GM12878 (cell line): ENCODE data around the gene LARP4B. TPM values are rescaled to one million over a fixed set of nuclear protein-coding genes. Genes with fewer than 3 reads are reported as not detected.

Source experiments
- ATAC-seq: fragments of 200-7000 bp; cut with Tn5 transposase; 3 replicates; pipeline ENCODE4 v1.9.1; 2020; ENCODE audit warnings: mild to moderate bottlenecking, moderate library complexity
- BruUV-seq: library from RNA; stranded (reverse); fragments of 400-500 nt; replicated peaks from 2 replicates; lab custom pipeline; 2021; lab: Mats Ljungman, UMichigan
- CTCF ChIA-PET: fragments of 300-600 bp; sonication (Branson Sonifier 250); formaldehyde crosslinking; extraction: SDS; loops from one replicate; lab custom pipeline; 2021; ENCODE audit warnings: inconsistent platforms; lab: Yijun Ruan, JAX
- POLR2A ChIA-PET: fragments of 350-600 bp; formaldehyde crosslinking; extraction: SDS; loops from one replicate; lab custom pipeline; 2021; ENCODE audit warnings: inconsistent platforms; lab: Charles Lee
- RAD21 ChIA-PET: fragments of 300-600 bp; sonication (Branson Sonifier 250); formaldehyde crosslinking; loops from one replicate; lab custom pipeline; 2023; ENCODE audit warnings: antibody characterized with exemption; ENCODE audit not compliant: unreplicated experiment; lab: Charles Lee
- SMC1A ChIA-PET: fragments of 300-600 bp; sonication (Branson Sonifier 250); formaldehyde crosslinking; loops from one replicate; lab custom pipeline; 2023; ENCODE audit not compliant: unreplicated experiment, uncharacterized antibody; lab: Charles Lee
- DNase-seq: peaks from one replicate; pipeline ENCODE4 v3.0.0-alpha.2; 2011; ENCODE audit warnings: low read depth, low spot score
- FAIRE-seq: peaks from 3 replicates; lab custom pipeline; 2011; peaks lifted over from hg19 to GRCh38; lab: Jason Lieb, UNC
- H2AFZ ChIP-seq: 2 replicates; pipeline ENCODE4 v1.6.0; 2011; ENCODE audit warnings: low read depth, low read length, control low read depth; ENCODE audit not compliant: control insufficient read depth
- H3K27ac ChIP-seq: 2 replicates; pipeline ENCODE4 v1.5.1; 2011; ENCODE audit warnings: control low read depth; ENCODE audit not compliant: control insufficient read depth, insufficient read depth
- H3K27me3 ChIP-seq, 2 experiments: replicated peaks in 1 of 2; 2 replicates each; pipeline versions ENCODE4 v1.6.0 to v1.6.1; 2011; ENCODE audit warnings: low read length in 1 of 2; ENCODE audit not compliant: control insufficient read depth in 2 of 2, insufficient read depth in 2 of 2
- H3K36me3 ChIP-seq, 2 experiments: 2 replicates each; pipeline ENCODE4 v1.5.1; 2011; ENCODE audit warnings: low read length in 1 of 2; ENCODE audit not compliant: control insufficient read depth in 2 of 2, insufficient read depth in 2 of 2
- H3K4me1 ChIP-seq: 2 replicates; pipeline ENCODE4 v1.6.1; 2011; ENCODE audit warnings: mild to moderate bottlenecking, low read length, moderate library complexity, mixed read lengths; ENCODE audit not compliant: control insufficient read depth, insufficient read depth
- H3K4me2 ChIP-seq: 2 replicates; pipeline ENCODE4 v1.6.0; 2011; ENCODE audit warnings: control low read depth; ENCODE audit not compliant: control insufficient read depth, insufficient read depth
- H3K4me3 ChIP-seq: fragments of 200-600 bp; sonication (generic); 2 replicates; pipeline ENCODE4 v1.5.1; 2016
- H3K79me2 ChIP-seq: 2 replicates; pipeline ENCODE4 v1.6.0; 2011; ENCODE audit warnings: low read length; ENCODE audit not compliant: control insufficient read depth, insufficient read depth
- H3K9ac ChIP-seq: 2 replicates; pipeline ENCODE4 v1.8.0; 2011; ENCODE audit warnings: low read length, control low read depth, mixed read lengths; ENCODE audit not compliant: control insufficient read depth, insufficient read depth
- H3K9me3 ChIP-seq: replicated peaks from 3 replicates; pipeline ENCODE4 v1.5.1; 2011; ENCODE audit warnings: mild to moderate bottlenecking, low read length; ENCODE audit not compliant: control insufficient read depth, insufficient read depth
- H4K20me1 ChIP-seq: 2 replicates; pipeline ENCODE4 v1.6.0; 2011; ENCODE audit not compliant: control insufficient read depth, insufficient read depth
- BACH1 ChIP-seq: fragments of 450-650 bp; IDR thresholded peaks from 2 replicates; pipeline ENCODE4 v1.6.1; 2017; ENCODE audit warnings: mild to moderate bottlenecking, borderline replicate concordance
- CREB1 ChIP-seq: IDR thresholded peaks from 2 replicates; pipeline ENCODE4 v1.6.1; 2012; ENCODE audit warnings: low read depth, mild to moderate bottlenecking, inconsistent platforms
- E4F1 ChIP-seq: fragments of 450-650 bp; IDR thresholded peaks from 2 replicates; pipeline ENCODE4 v1.6.1; 2018; ENCODE audit warnings: borderline replicate concordance, mild to moderate bottlenecking; ENCODE audit not compliant: partially characterized antibody
- ETV6 ChIP-seq, 2 experiments: fragments of 450-650 bp in 1 of 2; IDR thresholded peaks in 1 of 2; conservative IDR thresholded peaks in 1 of 2; 2 replicates each; pipeline ENCODE4 v1.6.1; 2014; ENCODE audit warnings: antibody characterized with exemption in 1 of 2, borderline replicate concordance in 1 of 2, low read depth in 1 of 2, mild to moderate bottlenecking in 1 of 2, moderate library complexity in 1 of 2
- FOXK2 ChIP-seq: fragments of 450-650 bp; IDR thresholded peaks from 2 replicates; pipeline ENCODE4 v1.6.1; 2017; ENCODE audit warnings: mild to moderate bottlenecking, moderate library complexity
- GATAD2B ChIP-seq: fragments of 450-650 bp; conservative IDR thresholded peaks from 2 replicates; pipeline ENCODE4 v1.6.1; 2017; ENCODE audit warnings: low read depth, mild to moderate bottlenecking, moderate library complexity
- HCFC1 ChIP-seq: fragments of 150-350 bp; IDR thresholded peaks from 2 replicates; pipeline ENCODE4 v1.6.1; 2014; ENCODE audit warnings: low read length
- HDAC2 ChIP-seq: fragments of 200-600 bp; sonication (generic); IDR thresholded peaks from 2 replicates; pipeline ENCODE4 v1.6.1; 2017
- POU2F2 ChIP-seq: IDR thresholded peaks from 3 replicates; pipeline ENCODE4 v1.6.1; 2011; ENCODE audit warnings: low read depth, mild to moderate bottlenecking, low read length, borderline replicate concordance
- RBBP5 ChIP-seq: fragments of 200-600 bp; sonication (generic); conservative IDR thresholded peaks from 2 replicates; pipeline ENCODE4 v1.6.1; 2016
- SIX5 ChIP-seq: IDR thresholded peaks from 2 replicates; pipeline ENCODE4 v1.6.1; 2011; ENCODE audit warnings: mild to moderate bottlenecking, low read depth, low read length, moderate library complexity; ENCODE audit not compliant: severe bottlenecking
- ZBTB4 ChIP-seq: fragments of 450-650 bp; formaldehyde crosslinking; IDR thresholded peaks from 2 replicates; pipeline ENCODE4 v1.4.0; 2022; ENCODE audit warnings: mild to moderate bottlenecking, moderate library complexity
- ZNF207 ChIP-seq: fragments of 450-650 bp; IDR thresholded peaks from 2 replicates; pipeline ENCODE4 v1.6.1; 2014; ENCODE audit warnings: antibody characterized with exemption, mild to moderate bottlenecking, borderline replicate concordance
- WGBS: methylation state at CpG from one replicate; pipeline ENCODE4 v1.1.6; 2016; ENCODE audit warnings: low lambda C conversion rate; ENCODE audit not compliant: insufficient replicate concordance, insufficient coverage; ENCODE audit errors: missing lambda C conversion rate; 5-methylcytosine and 5-hydroxymethylcytosine counted together
- in situ Hi-C: fragments of 300-500 bp; cut with MboI; formaldehyde crosslinking; loops from 9 replicates; pipeline ENCODE4 v1.14.3; 2018; ENCODE audit warnings: mixed read lengths
- intact Hi-C: fragments of 100-400 bp; cut with micrococcal nuclease; formaldehyde crosslinking; loops from one replicate; pipeline ENCODE4 v1.14.2; 2022; ENCODE audit not compliant: unreplicated experiment
- polyA plus RNA-seq, 11 experiments: library from polyadenylated mRNA; depleted of rRNA in 4 of 11; unstranded in 6 of 11; stranded (reverse) in 5 of 11; fragments of >200 nt; fragmentation: Nextera tagmentation in 4 of 11; fragmentation: Illumina TruSeq in 1 of 11; extraction: Ambion mirVana in 4 of 11; extraction: Trizol in 1 of 11; gene quantifications; 1 replicate in 1 of 11; 2 replicates in 10 of 11; pipeline versions ENCODE4 v1.2.1 to v1.2.3, GENCODE V29; 2011 to 2016; ENCODE audit warnings: inconsistent platforms in 2 of 11, missing spikeins in 2 of 11, low read depth in 1 of 11
- total RNA-seq, 4 experiments: library from RNA; depleted of rRNA in 3 of 4; stranded (reverse); fragments of >200 nt in 3 of 4; fragmentation: Illumina TruSeq in 1 of 4; extraction: Trizol in 1 of 4; gene quantifications; 2 replicates each; pipeline versions ENCODE4 v1.2.1 to v1.2.3, GENCODE V29; 2013 to 2021

The LARP4B gene
- total and polyA plus RNA-seq, 10 of the 15 experiments (the other 5 are each of a cell fraction or from before 2014, with no cell fraction given), result 10.5 to 119 (median 39.4) TPM

- TF ChIP-seq CREB1, result no peak
- no peak for TF ChIP-seq FOXK2
Measured at GRCh38 chr10:966466-967235, 35.1 kb upstream of the LARP4B start (continued).

- SMC1A ChIA-PET, result no interaction called here
- no peak overlapping the region for H3K9ac ChIP-seq
Measured at GRCh38 chr10:964988-965417, 33.5 kb upstream of the LARP4B start.

More at GRCh38 chr10:964988-965417, 33.5 kb upstream of the LARP4B start:
- no peak overlapping the region for H3K4me3 ChIP-seq
- BruUV-seq, result no TSS peak
- no peaks in the 10 kb centered on the region for H3K9me3 ChIP-seq
- H3K36me3 ChIP-seq, result no peaks in the 10 kb centered on the region
- no peaks in the 10 kb centered on the region for H4K20me1 ChIP-seq
- TF ChIP-seq BACH1, result no peak
- TF ChIP-seq ZNF207, result no peak
- TF ChIP-seq GATAD2B, result no peak
- no peak for TF ChIP-seq HDAC2
- TF ChIP-seq E4F1, result no peak
- TF ChIP-seq RBBP5, result no peak
- no peak for TF ChIP-seq SIX5
- TF ChIP-seq HCFC1, result no peak
- TF ChIP-seq POU2F2, result no peak
- TF ChIP-seq ZBTB4, result no peak
- no peak for TF ChIP-seq ETV6 (conservative IDR thresholded peaks at IDR 0.05 in 1 of 2, IDR thresholded peaks at IDR 0.05 in 1 of 2; ENCODE audit: borderline replicate concordance in 1 of 2, low read depth in 1 of 2)
- H3K27me3 ChIP-seq, result no peaks in the 10 kb centered on the region
- H3K27ac ChIP-seq, result no peak overlapping the region
- CTCF ChIA-PET, result no interaction called here
- 73% methylated on average over 20 of the region's 20 CpGs for WGBS
- intact Hi-C loops, result no loop called here
- no peaks in the 10 kb centered on the region for H3K4me1 ChIP-seq
- POLR2A ChIA-PET, result no interaction called here
- DNase-seq (no peak), FAIRE-seq (no peak), ATAC-seq (no peak)
- H2AFZ ChIP-seq, result no peak overlapping the region
- H3K79me2 ChIP-seq, result no peaks in the 10 kb centered on the region
- RAD21 ChIA-PET, result no interaction called here
- in situ Hi-C loops, result no loop called here
- H3K4me2 ChIP-seq, result no peak overlapping the region
